Neural progenitor cell (in vitro differentiated cells): ENCODE measurements around the gene FAM193A. TPM values are rescaled to one million over a fixed set of nuclear protein-coding genes. Genes with fewer than 3 reads are reported as not detected.

ENCODE experiments used
- DNase-seq: peaks from one replicate; pipeline ENCODE4 v3.0.0-alpha.2; 2016; ENCODE audit warnings: low spot score
- H2AFZ ChIP-seq: fragments of 200-600 bp; sonication (generic); replicated peaks from 2 replicates; pipeline ENCODE4 v1.6.1; 2016; ENCODE audit warnings: antibody characterized with exemption
- H3F3A ChIP-seq: fragments of 200-600 bp; sonication (generic); 2 replicates; pipeline ENCODE4 v1.6.1; 2016; ENCODE audit warnings: antibody characterized with exemption, low read depth
- H3K27ac ChIP-seq: fragments of 200-600 bp; sonication (generic); 2 replicates; pipeline ENCODE4 v1.5.1; 2016; ENCODE audit warnings: mild to moderate bottlenecking
- H3K27me3 ChIP-seq: fragments of 200-600 bp; sonication (generic); 2 replicates; pipeline ENCODE4 v1.6.1; 2016; ENCODE audit warnings: mild to moderate bottlenecking, moderate library complexity
- H3K36me3 ChIP-seq: fragments of 200-600 bp; sonication (generic); 2 replicates; pipeline ENCODE4 v1.5.1; 2016
- H3K4me1 ChIP-seq: fragments of 200-600 bp; sonication (generic); 2 replicates; pipeline ENCODE4 v1.6.1; 2016; ENCODE audit warnings: mixed run types
- H3K4me2 ChIP-seq: fragments of 200-600 bp; sonication (generic); 2 replicates; pipeline ENCODE4 v1.6.1; 2016
- H3K4me3 ChIP-seq: fragments of 200-600 bp; sonication (generic); 2 replicates; pipeline ENCODE4 v1.5.1; 2016
- H3K79me2 ChIP-seq: fragments of 200-600 bp; sonication (generic); 2 replicates; pipeline ENCODE4 v1.6.1; 2016; ENCODE audit warnings: low read depth
- H3K9ac ChIP-seq: fragments of 200-600 bp; sonication (generic); 2 replicates; pipeline ENCODE4 v1.6.1; 2016
- H3K9me3 ChIP-seq: fragments of 200-600 bp; sonication (generic); 2 replicates; pipeline ENCODE4 v1.5.1; 2016; ENCODE audit warnings: low read depth
- H4K20me1 ChIP-seq: fragments of 200-600 bp; sonication (generic); 2 replicates; pipeline ENCODE4 v1.6.1; 2016; ENCODE audit warnings: low read depth
- H3K27ac Mint-ChIP-seq: 3 replicates; pipeline ENCODE4 v1.8.0; 2021; ENCODE audit warnings: mixed read lengths
- H3K27me3 Mint-ChIP-seq: 2 replicates; pipeline ENCODE4 v1.8.0; 2022; ENCODE audit warnings: low read depth, mild to moderate bottlenecking, inconsistent platforms, moderate library complexity, mixed read lengths; ENCODE audit not compliant: insufficient read depth
- H3K36me3 Mint-ChIP-seq: 3 replicates; pipeline ENCODE4 v1.8.0; 2021; ENCODE audit warnings: mixed read lengths
- H3K4me1 Mint-ChIP-seq: 3 replicates; pipeline ENCODE4 v1.8.0; 2021; ENCODE audit warnings: mixed read lengths
- H3K4me3 Mint-ChIP-seq: 3 replicates; pipeline ENCODE4 v1.8.0; 2021; ENCODE audit warnings: mild to moderate bottlenecking, moderate library complexity, mixed read lengths
- H3K9me3 Mint-ChIP-seq: 3 replicates; pipeline ENCODE4 v1.8.0; 2020; ENCODE audit warnings: mixed read lengths
- CTCF ChIP-seq: fragments of 200-600 bp; sonication (generic); IDR thresholded peaks from 2 replicates; pipeline ENCODE4 v1.5.1; 2017; ENCODE audit warnings: antibody characterized with exemption, mild to moderate bottlenecking
- EZH2 ChIP-seq: fragments of 200-600 bp; sonication (generic); IDR thresholded peaks from 2 replicates; pipeline ENCODE4 v1.6.1; 2017; ENCODE audit warnings: antibody characterized with exemption, mild to moderate bottlenecking, moderate library complexity
- EZH2phosphoT487 ChIP-seq: fragments of 200-600 bp; sonication (generic); IDR thresholded peaks from 2 replicates; pipeline ENCODE4 v1.6.1; 2017; ENCODE audit warnings: antibody characterized with exemption
- total RNA-seq: library from RNA; depleted of rRNA; stranded (reverse); fragments of >200 nt; gene quantifications from 2 replicates; pipeline ENCODE4 v1.2.3, GENCODE V29; 2015; ENCODE audit warnings: low replicate concordance

The FAM193A gene
- total RNA-seq, 1 donor from 2014 or later = 29.1 TPM

GRCh38 chr4:2501034-2501594 lies 35.3 kb upstream of the FAM193A start:
- no peaks in the 10 kb centered on the region for H3K27me3 ChIP-seq
- H3K4me1 ChIP-seq = no peaks in the 10 kb centered on the region
- H2AFZ ChIP-seq = no peak overlapping the region
- no peaks in the 10 kb centered on the region for H3K4me1 Mint-ChIP-seq
- no peak overlapping the region for H3K27ac Mint-ChIP-seq
- H3K79me2 ChIP-seq = peaks cover 55% of the 10 kb centered on the region
- no peak for TF ChIP-seq CTCF
- TF ChIP-seq EZH2phosphoT487 = no peak
- no peak for TF ChIP-seq EZH2
- no peaks in the 10 kb centered on the region for H3K9me3 Mint-ChIP-seq
- no peaks in the 10 kb centered on the region for H3K9me3 ChIP-seq
- H3K27ac ChIP-seq = no peak overlapping the region
- H3F3A ChIP-seq = no peaks in the 10 kb centered on the region
- H3K9ac ChIP-seq = no peak overlapping the region
- H3K4me3 Mint-ChIP-seq = no peak overlapping the region
- H4K20me1 ChIP-seq = peaks cover 31% of the 10 kb centered on the region
- H3K36me3 ChIP-seq = peaks cover 22% of the 10 kb centered on the region
- H3K27me3 Mint-ChIP-seq = no peaks in the 10 kb centered on the region
- no peak for DNase-seq
- H3K36me3 Mint-ChIP-seq = peaks cover 32% of the 10 kb centered on the region
- no peak overlapping the region for H3K4me3 ChIP-seq
- no peak overlapping the region for H3K4me2 ChIP-seq

DNA sequence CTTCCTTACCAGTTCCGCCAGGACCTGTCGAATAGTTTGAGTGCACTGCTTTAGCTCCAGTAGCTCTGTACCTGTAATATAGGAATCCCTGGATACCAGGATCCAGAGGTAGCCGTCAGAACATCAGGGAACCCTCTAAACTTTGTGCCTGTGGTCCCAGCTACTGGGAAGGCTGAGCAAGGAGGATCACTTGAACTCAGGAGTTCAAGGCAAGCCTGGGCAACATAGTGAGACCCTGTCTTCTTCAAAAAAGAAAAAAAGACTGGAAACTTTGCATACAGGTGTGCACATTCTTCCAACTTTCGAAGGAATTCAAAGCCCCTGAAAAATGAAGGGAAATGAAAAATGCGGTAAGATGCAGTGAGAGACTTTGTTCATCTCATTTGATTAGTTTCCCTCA lies 32.6 kb upstream of the FAM193A start:
- no peak for DNase-seq
- H3K36me3 Mint-ChIP-seq = peaks cover 32% of the 10 kb centered on the region
- H3K4me1 Mint-ChIP-seq = peaks cover 2% of the 10 kb centered on the region
- Histone ChIP-seq H2AFZ (no peak overlapping the region), H3K4me1 (no peaks in the 10 kb centered on the region), H3K9me3 (no peaks in the 10 kb centered on the region), H3K27ac (no peak overlapping the region), H3F3A (no peaks in the 10 kb centered on the region), H3K27me3 (no peaks in the 10 kb centered on the region), H3K4me2 (no peak overlapping the region), H3K4me3 (no peak overlapping the region), H3K9ac (no peak overlapping the region), H4K20me1 (peaks cover 48% of the 10 kb centered on the region), H3K79me2 (peaks cover 58% of the 10 kb centered on the region), H3K36me3 (peaks cover 14% of the 10 kb centered on the region)
- no peaks in the 10 kb centered on the region for H3K9me3 Mint-ChIP-seq
- TF ChIP-seq CTCF (no peak), EZH2phosphoT487 (no peak), EZH2 (no peak)
- peaks cover 2% of the 10 kb centered on the region for H3K27me3 Mint-ChIP-seq
- H3K27ac Mint-ChIP-seq = no peak overlapping the region
- no peak overlapping the region for H3K4me3 Mint-ChIP-seq

- TF ChIP-seq EZH2phosphoT487 (no peak), CTCF (no peak), EZH2 (no peak)
- Histone ChIP-seq H3K4me2 (no peak overlapping the region), H4K20me1 (peaks cover 35% of the 10 kb centered on the region), H3K4me1 (no peaks in the 10 kb centered on the region), H3F3A (no peaks in the 10 kb centered on the region), H3K36me3 (peaks cover 6% of the 10 kb centered on the region), H3K9me3 (no peaks in the 10 kb centered on the region), H3K79me2 (peaks cover 51% of the 10 kb centered on the region), H3K9ac (no peak overlapping the region), H3K4me3 (no peak overlapping the region), H3K27me3 (no peaks in the 10 kb centered on the region), H3K27ac (no peak overlapping the region), H2AFZ (no peak overlapping the region)
- Mint-ChIP-seq H3K9me3 (no peaks in the 10 kb centered on the region), H3K27me3 (peaks cover 4% of the 10 kb centered on the region), H3K36me3 (peaks cover 29% of the 10 kb centered on the region), H3K27ac (no peak overlapping the region), H3K4me3 (no peak overlapping the region), H3K4me1 (peaks cover 2% of the 10 kb centered on the region)
- no peak for DNase-seq
Measured at GRCh38 chr4:2507259-2507658, 29.2 kb upstream of the FAM193A start.
